A673 (cell line): ENCODE measurements around the gene CCDC126. TPM values are rescaled to one million over a fixed set of nuclear protein-coding genes. Genes with fewer than 3 reads are reported as not detected.

Experiments
- BruUV-seq: library from RNA; stranded (reverse); fragments of 400-500 nt; replicated peaks from 2 replicates; lab custom pipeline; 2021; lab: Mats Ljungman, UMichigan
- CTCF ChIA-PET: fragments of 300-600 bp; sonication (Branson Sonifier 250); formaldehyde crosslinking; loops from one replicate; lab custom pipeline; 2022; ENCODE audit warnings: antibody characterized with exemption; lab: Charles Lee
- POLR2A ChIA-PET: fragments of 300-600 bp; sonication (Branson Sonifier 250); formaldehyde crosslinking; loops from one replicate; lab custom pipeline; 2022; ENCODE audit warnings: antibody characterized with exemption; ENCODE audit not compliant: low non-redundant PET; lab: Charles Lee
- DNase-seq: peaks from one replicate; pipeline ENCODE4 v3.0.0-alpha.2; 2015; ENCODE audit warnings: low spot score
- H3K27ac ChIP-seq: fragments of 200-600 bp; sonication (generic); 2 replicates; pipeline ENCODE4 v1.5.1; 2016; ENCODE audit warnings: mixed run types, low read depth, mild to moderate bottlenecking, mixed read lengths, antibody characterized with exemption, low read length; ENCODE audit not compliant: poor library complexity, severe bottlenecking
- H3K27me3 ChIP-seq: fragments of 200-600 bp; sonication (generic); replicated peaks from 2 replicates; pipeline ENCODE4 v1.6.1; 2017; ENCODE audit warnings: mixed run types, low read depth, mild to moderate bottlenecking, mixed read lengths, antibody characterized with exemption, low read length; ENCODE audit not compliant: insufficient read depth, poor library complexity
- H3K36me3 ChIP-seq: fragments of 200-600 bp; sonication (generic); 2 replicates; pipeline ENCODE4 v1.6.1; 2016; ENCODE audit warnings: mixed run types, mild to moderate bottlenecking, mixed read lengths, antibody characterized with exemption, low read length; ENCODE audit not compliant: insufficient read depth, poor library complexity, severe bottlenecking
- H3K4me1 ChIP-seq: fragments of 200-600 bp; sonication (generic); 2 replicates; pipeline ENCODE4 v1.6.1; 2017; ENCODE audit warnings: mixed run types, mild to moderate bottlenecking, mixed read lengths, antibody characterized with exemption, low read length; ENCODE audit not compliant: insufficient read depth, poor library complexity, severe bottlenecking
- H3K4me3 ChIP-seq: fragments of 200-600 bp; sonication (generic); 2 replicates; pipeline ENCODE4 v1.5.1; 2016; ENCODE audit warnings: low read depth, mixed run types, mild to moderate bottlenecking, mixed read lengths, low read length; ENCODE audit not compliant: poor library complexity, severe bottlenecking
- H3K9me3 ChIP-seq: fragments of 200-600 bp; sonication (generic); 2 replicates; pipeline ENCODE4 v1.6.1; 2016; ENCODE audit warnings: mixed run types, low read depth, mild to moderate bottlenecking, mixed read lengths, antibody characterized with exemption, low read length; ENCODE audit not compliant: poor library complexity, severe bottlenecking
- EZH2 ChIP-seq: fragments of 200-600 bp; sonication (generic); IDR thresholded peaks from 2 replicates; pipeline ENCODE4 v1.6.1; 2017; ENCODE audit warnings: borderline replicate concordance, low read depth, mild to moderate bottlenecking, mixed read lengths, antibody characterized with exemption, low read length; ENCODE audit not compliant: poor library complexity, severe bottlenecking
- intact Hi-C: fragments of 100-400 bp; cut with micrococcal nuclease; formaldehyde crosslinking; loops from one replicate; pipeline ENCODE4 v1.10.0; 2022; ENCODE audit not compliant: unreplicated experiment
- total RNA-seq: library from RNA; stranded (reverse); gene quantifications from 2 replicates; pipeline ENCODE4 v1.2.3, GENCODE V29; 2021
- TF ChIP-seq, protein P1 (sequence below): fragments of 300-800, 200-600 bp; sonication (generic); conservative IDR thresholded peaks from 2 replicates; pipeline ENCODE4 v1.5.1; 2017; ENCODE audit warnings: low read depth, mild to moderate bottlenecking, antibody characterized with exemption, low read length, moderate library complexity, mixed read lengths

Gene CCDC126
- total RNA-seq, 1 experiment from 2014 or later: 7.4 TPM

DNA sequence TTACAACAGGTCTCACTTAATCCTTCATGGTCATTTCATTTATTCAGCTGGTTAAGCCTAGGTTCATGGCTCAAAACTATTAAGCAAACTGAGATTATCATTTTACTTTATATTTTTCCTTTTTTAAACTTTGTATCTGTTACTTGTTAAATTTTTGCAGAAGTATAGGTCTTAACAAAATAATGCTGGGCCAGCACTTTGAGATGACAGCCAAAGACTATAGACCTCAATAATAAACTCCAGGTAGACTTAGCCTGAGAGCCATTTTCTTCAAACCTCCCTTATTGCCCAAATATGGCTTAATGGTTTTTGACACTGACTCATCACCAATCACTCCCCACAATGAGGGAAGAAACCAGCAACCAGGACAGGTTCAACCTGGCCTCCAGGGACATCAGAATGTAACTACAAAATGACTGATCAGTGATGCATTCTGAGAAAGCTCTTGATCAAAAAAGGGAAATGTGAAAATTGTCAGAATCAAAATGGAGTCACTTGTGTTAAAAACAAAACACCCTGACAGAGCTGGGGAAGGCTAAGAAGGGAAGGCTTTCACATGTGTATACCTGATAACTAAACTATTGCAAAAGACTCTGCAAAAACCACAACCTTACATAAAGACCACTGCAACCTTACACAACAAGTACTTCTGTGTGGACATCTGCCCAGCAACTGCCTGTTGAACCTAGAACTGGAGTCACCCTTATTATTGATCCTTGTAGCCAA, 2.1 kb upstream of the CCDC126 start:
- no TSS peak for BruUV-seq
- intact Hi-C loops: no loop called here
- TF ChIP-seq, protein P1, sequence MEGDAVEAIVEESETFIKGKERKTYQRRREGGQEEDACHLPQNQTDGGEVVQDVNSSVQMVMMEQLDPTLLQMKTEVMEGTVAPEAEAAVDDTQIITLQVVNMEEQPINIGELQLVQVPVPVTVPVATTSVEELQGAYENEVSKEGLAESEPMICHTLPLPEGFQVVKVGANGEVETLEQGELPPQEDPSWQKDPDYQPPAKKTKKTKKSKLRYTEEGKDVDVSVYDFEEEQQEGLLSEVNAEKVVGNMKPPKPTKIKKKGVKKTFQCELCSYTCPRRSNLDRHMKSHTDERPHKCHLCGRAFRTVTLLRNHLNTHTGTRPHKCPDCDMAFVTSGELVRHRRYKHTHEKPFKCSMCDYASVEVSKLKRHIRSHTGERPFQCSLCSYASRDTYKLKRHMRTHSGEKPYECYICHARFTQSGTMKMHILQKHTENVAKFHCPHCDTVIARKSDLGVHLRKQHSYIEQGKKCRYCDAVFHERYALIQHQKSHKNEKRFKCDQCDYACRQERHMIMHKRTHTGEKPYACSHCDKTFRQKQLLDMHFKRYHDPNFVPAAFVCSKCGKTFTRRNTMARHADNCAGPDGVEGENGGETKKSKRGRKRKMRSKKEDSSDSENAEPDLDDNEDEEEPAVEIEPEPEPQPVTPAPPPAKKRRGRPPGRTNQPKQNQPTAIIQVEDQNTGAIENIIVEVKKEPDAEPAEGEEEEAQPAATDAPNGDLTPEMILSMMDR: no peak
- no peak for TF ChIP-seq EZH2
- H3K27ac ChIP-seq: no peak overlapping the region
- no peak overlapping the region for H3K4me3 ChIP-seq
- no peaks in the 10 kb centered on the region for H3K27me3 ChIP-seq
- H3K4me1 ChIP-seq: no peaks in the 10 kb centered on the region
- DNase-seq: no peak
- no peaks in the 10 kb centered on the region for H3K9me3 ChIP-seq
- no peaks in the 10 kb centered on the region for H3K36me3 ChIP-seq
- ChIA-PET POLR2A (no interaction called here), CTCF (no interaction called here)

DNA sequence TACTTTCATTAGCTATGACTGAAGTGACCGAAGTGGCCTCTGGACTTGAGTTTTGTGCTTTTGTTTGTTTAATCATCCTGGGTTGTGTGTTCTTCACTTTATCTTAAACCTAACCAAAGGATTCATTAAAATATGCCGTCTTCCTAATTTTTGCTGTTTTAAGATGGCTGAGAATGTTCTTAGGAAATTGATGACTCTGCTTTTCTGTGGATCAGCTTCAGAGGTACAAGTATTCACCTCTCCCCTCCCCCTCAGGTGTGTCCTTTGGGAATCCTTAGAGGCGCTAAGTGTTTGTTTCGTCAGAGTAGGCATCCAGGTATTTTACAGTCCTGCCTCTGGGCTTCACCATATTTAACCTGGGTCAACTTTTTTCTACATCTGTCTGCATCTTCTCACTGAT, 1.1 kb downstream of the CCDC126 start:
- TF ChIP-seq, protein P1: no peak
- TF ChIP-seq EZH2: no peak
- BruUV-seq: no TSS peak
- ChIA-PET CTCF (interaction anchor here (1.1 kb wide), 1 partner anchor 19 kb away, joined by 5 read pairs; no protein-coding TSS in a partner anchor), POLR2A (no interaction called here)
- Histone ChIP-seq H3K27ac (no peak overlapping the region), H3K9me3 (no peaks in the 10 kb centered on the region), H3K4me3 (peak overlapping the region; percentile 82), H3K27me3 (no peaks in the 10 kb centered on the region), H3K4me1 (no peaks in the 10 kb centered on the region), H3K36me3 (no peaks in the 10 kb centered on the region)
- DNase-seq: no peak
- intact Hi-C loops: no loop called here

GRCh38 chr7:23600236-23600635, 3.1 kb downstream of the CCDC126 start:
- no peaks in the 10 kb centered on the region for H3K36me3 ChIP-seq
- intact Hi-C loops: no loop called here
- BruUV-seq: no TSS peak
- H3K27ac ChIP-seq: no peak overlapping the region
- H3K9me3 ChIP-seq: no peaks in the 10 kb centered on the region
- ChIA-PET POLR2A (no interaction called here), CTCF (no interaction called here)
- peaks cover 9% of the 10 kb centered on the region for H3K4me1 ChIP-seq
- no peak overlapping the region for H3K4me3 ChIP-seq
- DNase-seq: no peak
- no peaks in the 10 kb centered on the region for H3K27me3 ChIP-seq
- TF ChIP-seq, protein P1: no peak
- TF ChIP-seq EZH2: no peak
